HG03175 (cell line): Measurements from ENCODE around the gene NETO1.

Experiments
- ATAC-seq: cut with Tn5 transposase; IDR thresholded peaks from one replicate; pipeline ENCODE4 v1.9.1; 2021; ENCODE audit warnings: mild to moderate bottlenecking, moderate library complexity; ENCODE audit not compliant: unreplicated experiment

Gene NETO1

GRCh38 chr18:72867746-72868584 is at the start of gene NETO1:
Gene NETO1, minus strand, starts transcription at chr18:72867987. Its CDS starts 696 bp downstream, at chr18:72867291.
- peak; percentile 41 for ATAC-seq

- ATAC-seq, result no peak
Observed at GRCh38 chr18:72910045-72910444, 42.3 kb upstream of the NETO1 start.

- ATAC-seq, result no peak
Observed at GRCh38 chr18:72908181-72908580, 40.4 kb upstream of the NETO1 start.

- ATAC-seq, result no peak
Observed at GRCh38 chr18:72903033-72903432, 35.2 kb upstream of the NETO1 start.

- no peak for ATAC-seq
Observed at GRCh38 chr18:72899338-72899737, 31.6 kb upstream of the NETO1 start.

- no peak for ATAC-seq
Observed at GRCh38 chr18:72898870-72899269, 31.1 kb upstream of the NETO1 start.

- ATAC-seq, result no peak
Observed at GRCh38 chr18:72895548-72895947, 27.8 kb upstream of the NETO1 start.

GRCh38 chr18:72878561-72878960 is 10.8 kb upstream of the NETO1 start:
- ATAC-seq, result no peak

- ATAC-seq, result no peak
Observed at GRCh38 chr18:72878143-72878542, 10.4 kb upstream of the NETO1 start.

GRCh38 chr18:72871091-72871490 is 3.3 kb upstream of the NETO1 start:
- no peak for ATAC-seq

GRCh38 chr18:72869226-72870185 is 1.7 kb upstream of the NETO1 start:
- ATAC-seq, result no peak

GRCh38 chr18:72868585-72869225 is 918 bp upstream of the NETO1 start:
- ATAC-seq, result no peak

GRCh38 chr18:72866901-72867745 is 664 bp downstream of the NETO1 start:
- ATAC-seq, result peak; percentile 36

GRCh38 chr18:72866442-72866900 is 1.3 kb downstream of the NETO1 start:
- ATAC-seq, result peak; percentile 3

- no peak for ATAC-seq
Observed at GRCh38 chr18:72863754-72864153, 4.0 kb downstream of the NETO1 start.

GRCh38 chr18:72859088-72859487 is 8.7 kb downstream of the NETO1 start:
- ATAC-seq, result no peak

- no peak for ATAC-seq
Observed at GRCh38 chr18:72849671-72850070, 18.1 kb downstream of the NETO1 start.

- no peak for ATAC-seq
Observed at GRCh38 chr18:72848503-72849237, 19.1 kb downstream of the NETO1 start.

GRCh38 chr18:72847771-72848170 is 20.0 kb downstream of the NETO1 start:
- no peak for ATAC-seq
